Measurements from ENCODE around the gene CBS.
"Not testable (repeated sequence)": the region's sequence is repeated elsewhere in the genome, so short reads cannot be mapped to it uniquely, and the experiment has no call there.

DNA sequence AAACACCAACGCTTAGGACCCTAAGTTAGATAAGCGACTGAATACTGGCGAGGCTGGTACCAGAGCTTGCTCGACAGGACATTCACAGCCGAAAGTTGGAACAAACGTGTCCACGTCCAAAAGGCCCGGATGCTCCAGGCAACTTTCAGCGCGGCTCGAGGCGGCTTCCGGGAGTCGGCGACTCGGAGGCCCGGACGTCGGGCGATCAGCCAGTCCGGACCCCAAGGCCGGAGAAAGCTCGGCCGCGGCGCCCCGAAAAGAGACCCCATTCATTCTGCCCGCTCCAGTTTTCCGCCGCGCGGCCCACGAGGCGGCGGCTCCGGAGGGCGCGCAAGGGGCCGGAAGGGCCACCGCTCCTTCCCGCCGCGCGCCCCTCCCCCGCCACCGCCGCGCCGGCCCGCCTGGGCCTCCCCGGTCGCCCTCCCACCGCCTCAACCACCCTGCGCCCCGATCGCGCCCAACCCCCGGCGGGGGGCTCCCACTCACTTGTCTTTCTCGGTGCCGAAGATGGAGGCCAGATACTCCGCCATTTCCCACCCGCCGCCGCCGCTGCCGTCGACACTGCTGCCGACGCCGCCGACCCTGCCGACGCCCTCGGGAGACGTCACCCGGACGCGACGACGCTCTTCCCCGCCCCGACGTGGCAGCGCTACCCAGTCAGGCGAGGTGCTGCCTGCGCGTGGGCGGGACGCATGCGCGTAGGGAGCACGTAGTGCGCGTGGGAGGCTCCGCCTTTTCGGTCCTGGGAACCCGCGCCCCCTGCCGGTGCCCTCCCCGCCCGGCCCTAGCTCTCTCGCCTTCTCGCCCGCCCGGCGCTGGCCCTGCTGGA, 31.5 kb upstream of the CBS start, which contains the start of gene U2AF1:
- not testable (repeated sequence) for TF ChIP-seq CTCF, EP300, POLR2AphosphoS5 (IDR thresholded peaks at IDR 0.05)

Data from gastroesophageal sphincter (tissue), 3 donors.